SH-SY5Y (cell line): ENCODE data around the gene NTSR1.

Experiments used
- GATA2 ChIP-seq: IDR thresholded peaks from 2 replicates; pipeline ENCODE4 v1.6.1; 2011; ENCODE audit warnings: mild to moderate bottlenecking, low read depth, low read length
- GATA3 ChIP-seq: IDR thresholded peaks from 2 replicates; pipeline ENCODE4 v1.6.1; 2011; ENCODE audit warnings: low read depth, mild to moderate bottlenecking, low read length, moderate library complexity

DNA sequence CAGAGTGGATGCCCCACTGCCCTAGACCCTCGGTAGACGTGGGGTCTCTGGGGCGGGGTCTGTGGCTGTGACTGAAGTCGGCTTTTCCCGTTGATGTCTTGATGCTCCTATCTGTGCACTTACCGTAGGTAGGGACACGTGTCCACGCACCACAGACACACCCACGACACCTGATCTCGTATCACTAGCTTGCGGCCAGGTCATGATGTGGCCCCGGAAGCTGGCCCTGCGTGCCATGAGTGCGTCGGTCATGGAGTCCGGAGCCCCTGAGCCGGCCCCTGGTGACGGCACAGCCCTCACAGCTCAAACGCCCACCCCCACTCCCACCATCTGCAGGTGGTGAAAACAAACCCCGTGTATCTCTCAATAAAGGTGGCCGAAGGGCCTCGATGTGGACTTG is 53.7 kb downstream of the NTSR1 start:
- no peak for TF ChIP-seq GATA3
- TF ChIP-seq GATA2: no peak
